Mesendoderm (in vitro differentiated cells): ENCODE results near the gene ZNF83. TPM values are rescaled to one million over a fixed set of nuclear protein-coding genes. Genes with fewer than 3 reads are reported as not detected.

ENCODE experiments used
- DNase-seq: peaks from one replicate; pipeline ENCODE4 v3.0.0; 2013
- H2AK5ac ChIP-seq: 2 replicates; pipeline ENCODE4 v1.6.1; 2013; ENCODE audit warnings: low read length, inconsistent platforms
- H2BK120ac ChIP-seq: 2 replicates; pipeline ENCODE4 v1.6.1; 2013; ENCODE audit warnings: low read depth, mild to moderate bottlenecking, low read length, moderate library complexity, mixed read lengths
- H2BK15ac ChIP-seq: replicated peaks from 2 replicates; pipeline ENCODE4 v1.6.1; 2013; ENCODE audit warnings: low read depth, mild to moderate bottlenecking, moderate library complexity
- H2BK5ac ChIP-seq: 2 replicates; pipeline ENCODE4 v1.6.1; 2013; ENCODE audit warnings: low read length, inconsistent platforms
- H3K18ac ChIP-seq: 2 replicates; pipeline ENCODE4 v1.6.1; 2013; ENCODE audit warnings: mild to moderate bottlenecking, low read length, mixed read lengths
- H3K23ac ChIP-seq: one replicate; pipeline ENCODE4 v1.6.1; 2013; ENCODE audit warnings: low read length
- H3K27ac ChIP-seq: 2 replicates; pipeline ENCODE4 v1.5.1; 2013; ENCODE audit warnings: low read depth, mild to moderate bottlenecking, inconsistent platforms, low read length, moderate library complexity
- H3K27me3 ChIP-seq: 2 replicates; pipeline ENCODE4 v1.6.1; 2013; ENCODE audit warnings: low read length, control low read depth, mild to moderate bottlenecking, inconsistent platforms; ENCODE audit not compliant: insufficient read depth, poor library complexity
- H3K36me3 ChIP-seq: 2 replicates; pipeline ENCODE4 v1.6.1; 2013; ENCODE audit warnings: low read length, inconsistent platforms; ENCODE audit not compliant: control insufficient read depth, insufficient read depth
- H3K4ac ChIP-seq: one replicate; pipeline ENCODE4 v1.6.1; 2013; ENCODE audit warnings: low read depth, mild to moderate bottlenecking, low read length, moderate library complexity
- H3K4me1 ChIP-seq: 2 replicates; pipeline ENCODE4 v1.6.1; 2013; ENCODE audit warnings: low read depth, low read length, inconsistent platforms; ENCODE audit not compliant: control insufficient read depth
- H3K4me2 ChIP-seq: 2 replicates; pipeline ENCODE4 v1.6.1; 2013; ENCODE audit warnings: low read length
- H3K4me3 ChIP-seq: 2 replicates; pipeline ENCODE4 v1.5.1; 2013; ENCODE audit warnings: mild to moderate bottlenecking, low read length
- H3K56ac ChIP-seq: one replicate; pipeline ENCODE4 v1.6.1; 2013; ENCODE audit warnings: low read length
- H3K79me1 ChIP-seq: 2 replicates; pipeline ENCODE4 v1.6.1; 2013; ENCODE audit warnings: low read length, inconsistent platforms
- H3K79me2 ChIP-seq: 2 replicates; pipeline ENCODE4 v1.6.1; 2013; ENCODE audit warnings: mild to moderate bottlenecking, low read length; ENCODE audit not compliant: control insufficient read depth, insufficient read depth
- H3K9ac ChIP-seq: 2 replicates; pipeline ENCODE4 v1.6.1; 2013; ENCODE audit warnings: low read length, inconsistent platforms
- H4K5ac ChIP-seq: one replicate; pipeline ENCODE4 v1.6.1; 2013; ENCODE audit warnings: low read length
- H4K8ac ChIP-seq: one replicate; pipeline ENCODE4 v1.6.1; 2013; ENCODE audit warnings: low read depth, mild to moderate bottlenecking, control low read depth, low read length, moderate library complexity
- WGBS: extraction: QIAGEN DNeasy Blood & Tissue Kit; methylation state at CpG from one replicate; pipeline ENCODE4 v1.1.7; 2013; ENCODE audit warnings: low lambda C conversion rate, missing lambda C conversion rate; ENCODE audit not compliant: insufficient coverage; ENCODE audit errors: extremely low coverage; 5-methylcytosine and 5-hydroxymethylcytosine counted together
- small RNA-seq: library from polyadenylated mRNA; stranded (forward); fragments of <200 nt; extraction: miRNeasy Mini kit (QIAGEN cat#:217004); gene quantifications from one replicate; pipeline ENCODE3, GENCODE V24; 2013; ENCODE audit not compliant: insufficient read depth

The ZNF83 gene

GRCh38 chr19:52567921-52568320 lies 70.2 kb downstream of the ZNF83 start:
- peaks cover 6% of the 10 kb centered on the region for H3K79me1 ChIP-seq

GRCh38 chr19:52566588-52566987 lies 71.6 kb downstream of the ZNF83 start:
- no peak overlapping the region for H3K9ac ChIP-seq
- peaks cover 4% of the 10 kb centered on the region for H3K79me1 ChIP-seq
- WGBS = no CpG with 5 or more reads among the region's 2 CpGs
- H3K4me2 ChIP-seq = no peak overlapping the region
- no peaks in the 10 kb centered on the region for H3K36me3 ChIP-seq
- H3K4ac ChIP-seq = no peak overlapping the region
- no peak overlapping the region for H3K27ac ChIP-seq
- no peak overlapping the region for H2BK15ac ChIP-seq
- H3K27me3 ChIP-seq = no peaks in the 10 kb centered on the region
- no peaks in the 10 kb centered on the region for H3K4me1 ChIP-seq
- H4K5ac ChIP-seq = no peak overlapping the region
- no peak overlapping the region for H4K8ac ChIP-seq
- no peak overlapping the region for H3K23ac ChIP-seq
- no peak overlapping the region for H3K4me3 ChIP-seq
- peaks cover 6% of the 10 kb centered on the region for H3K79me2 ChIP-seq
- H3K56ac ChIP-seq = no peak overlapping the region
- H2BK120ac ChIP-seq = no peak overlapping the region
- H3K18ac ChIP-seq = no peak overlapping the region
- H2BK5ac ChIP-seq = no peak overlapping the region
- no peak overlapping the region for H2AK5ac ChIP-seq
- DNase-seq = peak; percentile 54

More at GRCh38 chr19:52567921-52568320, 70.2 kb downstream of the ZNF83 start:
- no peak overlapping the region for H3K4me3 ChIP-seq
- H3K18ac ChIP-seq = no peak overlapping the region
- H3K4ac ChIP-seq = no peak overlapping the region
- no peak for DNase-seq
- H2BK120ac ChIP-seq = no peak overlapping the region
- WGBS = no CpG with 5 or more reads among the region's 14 CpGs
- H3K9ac ChIP-seq = no peak overlapping the region
- H3K27ac ChIP-seq = no peak overlapping the region
- no peak overlapping the region for H2AK5ac ChIP-seq
- no peak overlapping the region for H4K5ac ChIP-seq
- H3K4me1 ChIP-seq = no peaks in the 10 kb centered on the region
- H3K36me3 ChIP-seq = no peaks in the 10 kb centered on the region
- H3K4me2 ChIP-seq = no peak overlapping the region
- no peak overlapping the region for H2BK5ac ChIP-seq
- no peak overlapping the region for H2BK15ac ChIP-seq
- H3K23ac ChIP-seq = no peak overlapping the region
- no peaks in the 10 kb centered on the region for H3K27me3 ChIP-seq
- no peak overlapping the region for H3K56ac ChIP-seq
- H3K79me2 ChIP-seq = peaks cover 7% of the 10 kb centered on the region
- H4K8ac ChIP-seq = no peak overlapping the region

GRCh38 chr19:52566121-52566520 lies 72.0 kb downstream of the ZNF83 start:
- no peak overlapping the region for H2BK5ac ChIP-seq
- H4K8ac ChIP-seq = no peak overlapping the region
- no peaks in the 10 kb centered on the region for H3K4me1 ChIP-seq
- H3K4me3 ChIP-seq = no peak overlapping the region
- H3K4ac ChIP-seq = no peak overlapping the region
- H2BK15ac ChIP-seq = no peak overlapping the region
- H4K5ac ChIP-seq = no peak overlapping the region
- H2AK5ac ChIP-seq = no peak overlapping the region
- H3K4me2 ChIP-seq = no peak overlapping the region
- peaks cover 2% of the 10 kb centered on the region for H3K79me1 ChIP-seq
- no peaks in the 10 kb centered on the region for H3K27me3 ChIP-seq
- no peak overlapping the region for H3K9ac ChIP-seq
- no peak overlapping the region for H3K56ac ChIP-seq
- peaks cover 3% of the 10 kb centered on the region for H3K79me2 ChIP-seq
- no peaks in the 10 kb centered on the region for H3K36me3 ChIP-seq
- DNase-seq = no peak
- no peak overlapping the region for H3K18ac ChIP-seq
- no peak overlapping the region for H3K23ac ChIP-seq
- H3K27ac ChIP-seq = no peak overlapping the region
- WGBS = no CpG with 5 or more reads among the region's 6 CpGs
- no peak overlapping the region for H2BK120ac ChIP-seq

Small RNA genes within 50 kb of the gene (small RNA-seq; reads per million reads assigned to genes)
- not detected for gene RPL39P34
